Activated CD4-positive, alpha-beta memory T cell treated with anti-CD3 and anti-CD28 coated beads for 36 hours (primary cell): ENCODE data around the gene LAIR1. TPM values are rescaled to one million over a fixed set of nuclear protein-coding genes. Genes with fewer than 3 reads are reported as not detected.

Source experiments
- CTCF ChIA-PET: fragments of 350-600 bp; sonication (Branson Sonifier 250); formaldehyde crosslinking; loops from one replicate; lab custom pipeline; 2021; ENCODE audit warnings: antibody characterized with exemption, inconsistent platforms; lab: Charles Lee
- POLR2A ChIA-PET: fragments of 350-600 bp; sonication (Branson Sonifier 250); formaldehyde crosslinking; loops from one replicate; lab custom pipeline; 2021; ENCODE audit warnings: antibody characterized with exemption; lab: Charles Lee
- DNase-seq: peaks from one replicate; pipeline ENCODE4 v3.0.0-alpha.2; 2020
- H3K27ac Mint-ChIP-seq: one replicate; pipeline ENCODE4 v1.8.0; 2021; ENCODE audit warnings: mixed read lengths
- H3K27me3 Mint-ChIP-seq: one replicate; pipeline ENCODE4 v1.8.0; 2021; ENCODE audit warnings: mixed read lengths
- H3K36me3 Mint-ChIP-seq: one replicate; pipeline ENCODE4 v1.8.0; 2021; ENCODE audit warnings: mixed read lengths
- H3K4me1 Mint-ChIP-seq: one replicate; pipeline ENCODE4 v1.8.0; 2021; ENCODE audit warnings: low read depth, mixed read lengths
- H3K4me3 Mint-ChIP-seq: one replicate; pipeline ENCODE4 v1.8.0; 2021; ENCODE audit warnings: mild to moderate bottlenecking, mixed read lengths
- H3K9me3 Mint-ChIP-seq: one replicate; pipeline ENCODE4 v1.8.0; 2021; ENCODE audit warnings: mixed read lengths
- intact Hi-C: fragments of 100-400 bp; cut with micrococcal nuclease; formaldehyde crosslinking; loops from one replicate; pipeline ENCODE4 v1.15.1; 2023
- total RNA-seq, 2 experiments: library from RNA; stranded (reverse); gene quantifications; one replicate each; pipeline ENCODE4 v1.2.3, GENCODE V29; 2021

Gene LAIR1
- total RNA-seq, 2 experiments from 2014 or later, result 4.9 to 5.7 TPM

DNA sequence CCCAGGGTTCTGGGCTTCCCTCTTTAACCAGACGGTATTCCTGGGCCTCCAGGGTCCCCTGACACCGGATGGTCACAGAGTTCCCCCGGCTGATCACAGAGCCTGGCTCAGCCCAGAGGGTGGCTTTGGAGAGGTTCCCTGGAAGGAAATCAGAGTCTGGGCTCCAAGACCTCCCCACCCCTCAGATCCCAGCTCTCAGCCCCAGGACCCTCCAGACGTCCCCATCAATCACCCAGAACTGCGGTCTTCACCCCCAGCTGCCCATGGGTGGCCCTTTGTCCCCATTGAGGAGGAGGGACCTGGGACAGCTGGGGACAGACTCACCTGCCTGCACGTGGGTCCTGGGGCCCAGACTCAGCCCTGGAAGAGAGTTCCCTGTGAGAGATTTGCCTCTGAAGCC, 52.7 kb downstream of the LAIR1 start:
- H3K4me3 Mint-ChIP-seq, result no peak overlapping the region
- CTCF ChIA-PET, result no interaction called here
- H3K27ac Mint-ChIP-seq, result no peak overlapping the region
- intact Hi-C loops, result no loop called here
- H3K9me3 Mint-ChIP-seq, result no peaks in the 10 kb centered on the region
- peaks cover 28% of the 10 kb centered on the region for H3K27me3 Mint-ChIP-seq
- POLR2A ChIA-PET, result no interaction called here
- no peaks in the 10 kb centered on the region for H3K4me1 Mint-ChIP-seq
- DNase-seq, result no peak
- no peaks in the 10 kb centered on the region for H3K36me3 Mint-ChIP-seq

DNA sequence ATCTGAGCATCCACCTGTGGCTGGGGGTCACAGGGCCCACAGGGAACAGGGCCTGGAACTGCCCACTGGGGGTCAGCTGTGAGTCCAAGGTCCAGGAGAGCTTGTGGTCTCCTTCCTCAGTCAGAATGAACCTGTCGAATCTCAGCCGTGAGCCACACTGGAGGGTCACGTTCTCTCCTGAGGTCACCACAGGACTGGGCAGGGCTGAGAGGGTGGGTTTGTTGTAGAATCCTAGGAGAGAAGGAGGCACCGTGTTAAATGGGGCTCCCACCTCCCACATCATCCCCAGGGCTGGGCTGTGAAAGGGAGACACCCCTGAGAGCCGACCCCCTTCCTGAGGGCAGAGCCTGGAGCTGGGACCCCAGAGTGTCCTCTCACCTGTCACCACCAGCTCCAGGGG, 53.2 kb downstream of the LAIR1 start:
- ChIA-PET POLR2A (no interaction called here), CTCF (no interaction called here)
- peaks cover 26% of the 10 kb centered on the region for H3K27me3 Mint-ChIP-seq
- DNase-seq, result no peak
- H3K36me3 Mint-ChIP-seq, result no peaks in the 10 kb centered on the region
- no peak overlapping the region for H3K4me3 Mint-ChIP-seq
- H3K27ac Mint-ChIP-seq, result no peak overlapping the region
- H3K4me1 Mint-ChIP-seq, result no peaks in the 10 kb centered on the region
- H3K9me3 Mint-ChIP-seq, result no peaks in the 10 kb centered on the region
- intact Hi-C loops, result no loop called here

DNA sequence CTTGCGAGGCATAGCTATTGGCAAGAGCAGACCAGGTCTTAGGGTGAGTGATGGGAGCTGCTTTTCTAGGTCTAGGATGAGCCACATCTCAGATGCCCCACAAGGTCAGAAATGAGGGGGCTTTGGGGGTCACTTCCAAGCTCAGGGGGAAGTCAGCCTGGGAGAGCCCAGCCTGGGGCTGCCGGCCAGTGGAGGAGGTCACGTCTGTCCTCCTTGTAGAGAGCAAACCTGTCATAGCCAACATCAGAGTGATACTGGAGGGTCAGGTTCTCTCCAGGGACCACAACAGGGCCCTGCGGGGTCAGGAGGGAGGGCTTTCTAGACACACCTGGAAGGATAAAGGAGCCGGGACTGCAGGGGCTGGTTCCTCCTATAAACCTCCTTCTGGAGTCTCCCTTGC, 54.2 kb downstream of the LAIR1 start:
- Mint-ChIP-seq H3K9me3 (no peaks in the 10 kb centered on the region), H3K27me3 (peaks cover 20% of the 10 kb centered on the region), H3K27ac (no peak overlapping the region), H3K4me3 (no peak overlapping the region), H3K36me3 (no peaks in the 10 kb centered on the region), H3K4me1 (no peaks in the 10 kb centered on the region)
- intact Hi-C loops, result no loop called here
- CTCF ChIA-PET, result interaction anchor here (0.6 kb wide), 1 partner anchor 80 kb away, joined by 3 read pairs; no protein-coding TSS in a partner anchor
- DNase-seq, result no peak
- POLR2A ChIA-PET, result no interaction called here

DNA sequence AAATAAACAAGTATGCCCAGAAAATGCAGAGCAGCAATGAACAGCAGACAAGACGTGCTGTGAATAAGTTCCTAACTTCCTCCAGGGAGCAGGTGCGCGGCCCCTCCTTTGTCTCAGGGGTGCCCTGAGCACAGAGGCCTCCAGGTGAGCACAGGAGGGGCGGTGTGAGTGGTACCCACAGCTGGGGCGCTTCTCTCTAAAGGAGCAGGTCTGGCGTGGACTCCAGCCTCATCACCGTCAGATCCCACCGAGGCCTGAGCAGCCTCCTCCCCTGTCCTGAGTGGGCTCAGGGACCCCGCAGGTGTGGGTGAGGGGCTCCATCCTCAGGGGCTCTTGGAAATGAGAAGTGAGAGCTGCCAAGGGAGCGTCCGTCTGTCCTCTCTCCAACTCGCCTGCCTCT, 54.9 kb downstream of the LAIR1 start:
- Mint-ChIP-seq H3K27me3 (peaks cover 21% of the 10 kb centered on the region), H3K4me1 (peaks cover 3% of the 10 kb centered on the region), H3K27ac (no peak overlapping the region), H3K9me3 (no peaks in the 10 kb centered on the region), H3K4me3 (no peak overlapping the region), H3K36me3 (no peaks in the 10 kb centered on the region)
- DNase-seq, result no peak
- ChIA-PET POLR2A (no interaction called here), CTCF (interaction anchor here (0.6 kb wide), 1 partner anchor 81 kb away, joined by 3 read pairs; no protein-coding TSS in a partner anchor)
- intact Hi-C loops, result no loop called here

DNA sequence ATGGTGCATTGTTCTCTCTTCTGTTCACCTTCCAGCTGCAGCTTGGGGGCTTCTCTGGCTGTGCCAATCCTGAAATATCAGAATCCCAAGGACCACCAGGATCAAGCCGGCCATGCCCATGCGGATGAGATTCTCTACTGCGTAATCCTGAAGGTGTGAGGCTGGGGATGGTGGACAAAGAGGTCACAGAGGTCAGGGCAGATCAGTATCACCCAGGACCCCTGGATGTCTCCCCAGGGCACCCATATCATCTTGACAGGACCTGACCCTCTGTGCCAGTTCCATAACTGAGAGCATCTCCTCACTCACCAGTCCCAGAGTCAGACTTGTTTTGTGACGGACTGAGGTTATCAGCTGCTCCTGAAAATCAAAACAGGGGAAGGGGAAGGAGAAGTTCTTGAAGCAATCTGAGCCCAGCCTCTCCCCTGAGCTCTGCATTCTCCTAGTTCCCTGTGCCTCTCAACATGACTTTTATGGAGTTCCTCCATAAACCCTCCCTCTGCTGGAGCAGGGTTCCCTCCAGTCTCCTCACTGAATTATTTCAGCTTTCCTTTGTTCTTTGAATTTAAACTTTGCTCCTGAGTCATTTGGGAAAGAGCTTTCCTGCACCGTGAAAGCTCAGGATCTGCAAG, 57.2 kb downstream of the LAIR1 start:
- intact Hi-C loops, result no loop called here
- H3K36me3 Mint-ChIP-seq, result no peaks in the 10 kb centered on the region
- CTCF ChIA-PET, result no interaction called here
- no peak overlapping the region for H3K4me3 Mint-ChIP-seq
- peaks cover 10% of the 10 kb centered on the region for H3K27me3 Mint-ChIP-seq
- H3K9me3 Mint-ChIP-seq, result no peaks in the 10 kb centered on the region
- H3K27ac Mint-ChIP-seq, result no peak overlapping the region
- peaks cover 13% of the 10 kb centered on the region for H3K4me1 Mint-ChIP-seq
- DNase-seq, result no peak
- POLR2A ChIA-PET, result no interaction called here

DNA sequence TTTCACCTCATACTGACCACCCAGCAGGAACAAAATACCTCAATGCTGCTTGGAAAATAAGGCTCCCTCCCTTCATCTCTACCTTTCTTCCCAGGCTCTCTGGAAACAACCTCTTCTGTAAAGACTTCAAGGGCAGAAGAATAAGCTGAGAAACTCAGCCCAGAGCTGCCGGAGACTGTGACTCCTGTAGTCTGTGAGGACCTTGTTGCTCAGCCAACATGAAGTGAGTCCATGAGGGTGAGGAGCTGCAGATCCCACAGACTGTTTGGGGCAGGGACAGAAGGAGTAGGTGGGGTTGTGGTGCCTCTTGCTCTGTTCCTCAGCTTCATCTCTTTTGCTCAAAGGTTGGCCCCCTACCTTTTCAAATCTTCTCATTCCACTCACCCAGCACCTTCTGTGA, 59.6 kb downstream of the LAIR1 start:
- ChIA-PET POLR2A (no interaction called here), CTCF (no interaction called here)
- intact Hi-C loops, result no loop called here

DNA sequence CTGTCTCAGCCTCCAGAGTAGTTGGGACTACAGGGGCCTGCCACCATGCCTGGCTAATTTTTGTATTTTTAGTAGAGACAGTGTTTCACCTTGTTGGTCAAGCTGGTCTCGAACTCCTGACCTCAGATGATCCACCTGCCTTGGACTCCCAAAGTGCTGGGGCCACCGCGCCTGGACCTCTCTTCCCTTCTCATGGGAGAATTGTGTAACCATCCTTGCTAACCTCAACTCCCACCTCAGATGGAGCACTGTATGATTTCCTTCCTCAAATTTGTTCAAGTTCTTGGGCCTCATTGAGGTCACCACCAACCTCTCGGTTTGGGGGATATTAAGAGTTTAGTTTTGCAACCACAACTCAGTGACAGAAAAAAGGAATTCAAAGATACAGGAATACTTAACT, 62.5 kb downstream of the LAIR1 start:
- Mint-ChIP-seq H3K27me3 (peaks cover 13% of the 10 kb centered on the region), H3K9me3 (no peaks in the 10 kb centered on the region), H3K4me1 (peaks cover 13% of the 10 kb centered on the region), H3K36me3 (no peaks in the 10 kb centered on the region), H3K27ac (no peak overlapping the region), H3K4me3 (no peak overlapping the region)
- intact Hi-C loops, result no loop called here
- ChIA-PET CTCF (interaction anchor here (1.1 kb wide), 1 partner anchor 36 kb away, joined by 3 read pairs; no protein-coding TSS in a partner anchor), POLR2A (no interaction called here)
- DNase-seq, result no peak

More for the DNA sequence above, 59.6 kb downstream of the LAIR1 start:
- Mint-ChIP-seq H3K36me3 (no peaks in the 10 kb centered on the region), H3K4me3 (no peak overlapping the region), H3K27me3 (peaks cover 13% of the 10 kb centered on the region), H3K9me3 (no peaks in the 10 kb centered on the region), H3K4me1 (peaks cover 13% of the 10 kb centered on the region), H3K27ac (no peak overlapping the region)
- no peak for DNase-seq

Other genes with a start within 250 kb of the LAIR1 start
- 10 to 100 TPM; 27.1 to 31.6 TPM for gene TFPT, start 249.3 kb downstream of the LAIR1 start, total RNA-seq
- 10 to 100 TPM; 74.4 to 74.6 TPM for gene PRPF31, start 249.2 kb downstream of the LAIR1 start, total RNA-seq
- gene CNOT3, start 227.2 kb downstream of the LAIR1 start, total RNA-seq, result 10 to 100 TPM; 54.6 to 58.7 TPM
- 1 to 10 TPM; 4.7 to 5.3 TPM for gene LENG1, start 205.2 kb downstream of the LAIR1 start, total RNA-seq
- under 1 TPM; 0.26 to 0.27 TPM for gene TMC4, start 191.8 kb downstream of the LAIR1 start, total RNA-seq
- 100 to 1,000 TPM; 107 to 112 TPM for gene MBOAT7, start 175.4 kb downstream of the LAIR1 start, total RNA-seq
- 10 to 100 TPM; 15.5 to 16.3 TPM for gene TSEN34, start 173.6 kb downstream of the LAIR1 start, total RNA-seq
- 1,000 to 10,000 TPM; 1,595 to 1,653 TPM for gene RPS9, start 164.1 kb downstream of the LAIR1 start, total RNA-seq
- 1 to 10 TPM in 1 of 2 experiments, under 1 TPM in 1; 0.68 to 1.6 TPM for gene LILRB3, start 141.9 kb downstream of the LAIR1 start, total RNA-seq
- under 1 TPM in 1 of 2 experiments, not detected in 1; 0.26 TPM for gene LILRA6, start 122.1 kb downstream of the LAIR1 start, total RNA-seq
- not detected for gene LILRB5, start 107.7 kb downstream of the LAIR1 start, total RNA-seq
- gene LILRB2, start 83.8 kb downstream of the LAIR1 start, total RNA-seq, result not detected
- not detected for gene LILRA5, start 51.8 kb downstream of the LAIR1 start, total RNA-seq
- not detected for gene LILRA4, start 25.8 kb downstream of the LAIR1 start, total RNA-seq
- not detected for gene TTYH1, start 50.5 kb upstream of the LAIR1 start, total RNA-seq
- gene LENG8, start 84.3 kb upstream of the LAIR1 start, total RNA-seq, result 100 to 1,000 TPM; 163 to 176 TPM
- 1 to 10 TPM; 5.3 to 5.6 TPM for gene LENG9, start 98.8 kb upstream of the LAIR1 start, total RNA-seq
- not detected for gene CDC42EP5, start 108.4 kb upstream of the LAIR1 start, total RNA-seq
- gene LAIR2, start 137.9 kb upstream of the LAIR1 start, total RNA-seq, result not detected
- not detected for gene LILRA2, start 208.9 kb upstream of the LAIR1 start, total RNA-seq
- gene LILRA1, start 228.7 kb upstream of the LAIR1 start, total RNA-seq, result not detected